Stimulated activated CD4-positive, alpha-beta T cell treated with anti-CD3 and anti-CD28 coated beads, Interleukin-15, amount 100 ng/mL, for 1 hour (primary cell): ENCODE data around the gene MYO5B.

Experiments used
- DNase-seq, 2 donors: peaks; one replicate each; pipeline ENCODE4 v3.0.0-alpha.2; 2020; ENCODE audit warnings: low read depth in 1 of 2, low spot score in 1 of 2

Gene MYO5B

DNA sequence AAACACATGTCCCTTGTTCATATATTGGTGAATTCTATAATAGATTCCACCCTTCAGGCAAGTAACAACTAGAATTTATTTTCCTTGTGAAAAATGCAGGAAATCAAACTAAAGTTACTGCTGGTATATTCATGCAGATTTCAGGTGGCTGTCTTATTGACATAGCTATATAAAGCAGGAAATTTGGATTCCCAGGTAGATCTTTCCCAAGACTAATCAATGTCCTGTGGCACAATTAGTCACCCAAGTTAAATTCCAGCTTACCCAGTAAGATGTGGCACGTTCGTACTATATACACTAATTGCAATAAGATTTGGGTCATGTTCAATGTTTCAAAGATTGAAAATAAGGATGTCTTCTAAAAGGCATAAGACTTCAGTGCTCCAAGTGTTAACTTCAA is 42.0 kb downstream of the MYO5B start:
- DNase-seq = no peak

DNA sequence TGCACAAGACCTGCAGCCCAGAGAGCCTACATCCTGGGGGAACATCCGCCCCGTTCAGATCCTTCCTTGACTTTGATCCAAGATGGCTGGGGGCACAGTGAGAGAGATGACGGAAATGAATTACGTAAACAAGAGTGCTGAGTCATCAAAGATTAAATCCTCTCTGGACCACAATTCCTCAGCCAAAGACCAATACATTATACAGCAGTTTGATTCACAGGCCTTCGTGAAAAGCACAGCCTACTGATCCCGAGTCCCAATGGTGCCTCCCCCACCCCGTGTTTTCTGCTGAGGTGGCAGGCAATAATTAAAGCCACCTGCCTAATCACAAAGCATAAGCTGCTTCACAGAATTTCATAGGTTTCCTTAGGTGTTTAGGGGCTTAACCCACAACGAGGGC is 43.0 kb downstream of the MYO5B start:
- DNase-seq = no peak

- DNase-seq = no peak
These were observed 50.4 kb downstream of the MYO5B start for GRCh38 chr18:50144540-50144939.

DNA sequence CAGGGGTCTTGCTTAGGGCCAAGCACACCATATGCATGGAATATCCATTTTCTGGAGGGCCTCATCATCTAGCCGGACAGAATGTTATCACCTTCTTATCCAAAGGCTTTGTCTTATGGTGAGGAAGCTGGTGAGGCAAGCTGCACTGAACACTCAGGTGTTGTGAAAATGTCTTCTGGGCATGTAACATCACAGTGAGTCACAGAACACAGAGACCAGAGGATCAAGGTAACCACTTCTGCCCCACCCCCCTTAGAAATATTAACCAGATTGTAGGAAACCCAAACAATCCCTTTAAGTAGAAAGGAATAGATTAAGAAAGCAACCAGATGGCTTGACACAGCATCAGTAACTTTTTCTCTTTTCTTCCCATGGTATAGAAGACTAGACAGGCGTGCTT is 51.1 kb downstream of the MYO5B start:
- DNase-seq = no peak

- DNase-seq = no peak
These were observed 51.7 kb downstream of the MYO5B start for GRCh38 chr18:50143294-50143693.

- no peak for DNase-seq
These were observed 52.4 kb downstream of the MYO5B start for GRCh38 chr18:50142441-50143120.

DNA sequence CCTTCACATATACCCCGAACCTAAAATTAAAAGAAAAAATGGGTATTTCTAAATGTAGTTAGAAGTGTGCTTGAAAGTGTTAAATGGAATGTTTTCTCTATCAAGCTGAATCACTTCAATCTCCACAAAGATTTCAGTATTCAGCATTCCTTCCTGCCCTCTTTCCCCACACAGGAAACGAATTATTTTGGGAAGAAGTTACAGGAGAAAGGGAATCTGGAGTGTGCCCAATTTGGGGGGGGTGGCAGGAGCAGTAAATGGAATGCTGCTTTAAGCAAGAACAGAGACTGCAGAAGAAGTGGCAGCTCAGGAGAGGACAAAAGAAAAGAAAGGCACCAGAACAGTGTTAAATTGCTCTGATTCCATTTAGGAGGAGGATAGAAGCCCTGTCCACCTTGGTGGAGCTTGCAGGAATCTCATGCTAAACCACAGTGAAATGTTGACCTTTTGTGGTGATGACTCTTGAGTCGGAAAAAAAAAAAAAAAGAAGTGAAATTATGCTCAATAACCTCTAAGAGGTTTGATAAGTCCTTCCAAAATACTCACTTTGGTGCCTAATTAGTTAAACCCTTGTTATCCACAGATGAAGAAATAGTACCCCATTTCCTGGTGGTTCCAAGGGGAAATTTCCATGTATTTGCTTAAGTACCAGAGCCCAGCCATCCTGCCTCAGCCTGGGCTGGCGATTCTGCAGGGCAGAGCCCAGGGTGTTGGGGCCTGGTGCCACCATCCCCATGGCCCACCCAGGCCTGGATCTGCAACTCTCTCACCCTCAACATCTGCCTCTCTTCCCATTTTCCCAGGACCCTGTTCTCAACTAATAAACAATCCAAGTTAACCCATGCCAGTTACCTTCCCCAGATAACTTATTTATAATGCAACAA is 56.5 kb downstream of the MYO5B start:
- DNase-seq = no peak

GRCh38 chr18:50135903-50136302 is 59.0 kb downstream of the MYO5B start:
- DNase-seq = no peak

DNA sequence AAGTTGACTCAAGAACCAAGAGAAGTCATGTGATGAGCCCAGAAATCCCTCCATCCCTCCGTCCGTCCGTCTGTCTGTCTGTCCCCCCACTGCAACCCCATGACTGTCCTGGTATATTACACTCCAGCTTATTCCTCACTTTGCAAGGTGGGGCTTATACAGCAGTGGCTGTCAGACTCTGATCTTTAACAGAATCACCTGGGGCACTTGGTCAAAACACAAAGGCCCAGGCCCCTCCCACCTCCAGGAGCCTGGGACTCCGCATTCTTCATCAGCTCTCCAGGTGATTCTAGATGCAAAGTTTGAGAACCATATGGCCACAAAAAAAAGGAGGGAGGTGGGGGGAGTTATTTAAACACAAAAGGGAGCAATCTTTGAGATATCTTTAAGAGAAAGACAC is 61.4 kb downstream of the MYO5B start:
- no peak for DNase-seq

DNA sequence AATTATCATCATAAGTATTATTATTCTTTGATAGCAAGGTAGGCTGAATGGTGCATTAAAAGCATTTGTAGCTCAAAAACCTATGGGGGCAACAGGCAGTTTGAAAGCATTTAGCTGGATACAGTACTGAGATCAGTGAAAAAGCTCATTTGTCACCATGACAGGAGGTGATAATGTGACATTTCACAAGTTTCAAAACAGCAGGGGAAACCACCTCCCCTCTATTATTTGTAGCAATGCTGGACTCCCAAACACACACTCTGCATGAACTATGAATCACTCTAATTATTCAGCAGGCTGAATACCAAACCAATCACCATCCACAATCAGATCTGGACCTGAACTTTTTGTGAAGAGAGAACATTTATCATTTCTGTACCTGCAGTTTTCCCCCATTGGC is 63.4 kb downstream of the MYO5B start:
- DNase-seq = no peak

- no peak for DNase-seq
These were observed 66.3 kb downstream of the MYO5B start for GRCh38 chr18:50128506-50129271.

DNA sequence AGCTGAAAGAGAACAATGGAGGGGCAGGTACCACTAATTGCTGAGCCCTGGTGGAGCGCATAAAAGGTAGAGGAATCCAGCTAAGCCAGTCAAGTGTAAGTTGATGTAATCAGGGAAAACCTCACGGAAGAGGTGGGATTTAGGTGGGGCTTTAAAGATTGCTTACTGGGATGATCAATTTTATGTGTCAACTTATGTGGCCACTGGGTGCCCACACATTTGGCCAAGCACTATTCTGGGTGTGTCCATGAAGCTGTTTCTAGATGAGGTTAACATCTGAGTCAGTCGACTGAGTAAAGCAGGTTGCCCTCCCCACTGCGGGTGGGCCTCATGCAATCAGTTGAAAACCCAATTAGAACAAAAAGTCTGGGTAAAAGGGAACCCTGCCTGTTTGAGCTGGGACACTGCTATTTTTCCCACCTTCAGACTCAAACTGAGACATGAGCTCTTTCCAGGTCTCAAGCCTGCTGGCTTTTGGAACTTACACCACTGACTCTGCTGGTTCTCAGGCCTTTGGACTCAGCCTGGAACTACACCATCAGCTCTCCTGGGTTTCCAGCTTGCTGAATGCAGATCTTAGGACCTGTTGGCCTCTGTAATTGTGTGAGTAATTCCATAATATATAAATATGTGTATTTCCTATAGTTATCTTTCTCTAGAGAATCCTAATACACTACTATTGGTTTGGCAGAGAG is 67.3 kb downstream of the MYO5B start:
- DNase-seq = no peak

DNA sequence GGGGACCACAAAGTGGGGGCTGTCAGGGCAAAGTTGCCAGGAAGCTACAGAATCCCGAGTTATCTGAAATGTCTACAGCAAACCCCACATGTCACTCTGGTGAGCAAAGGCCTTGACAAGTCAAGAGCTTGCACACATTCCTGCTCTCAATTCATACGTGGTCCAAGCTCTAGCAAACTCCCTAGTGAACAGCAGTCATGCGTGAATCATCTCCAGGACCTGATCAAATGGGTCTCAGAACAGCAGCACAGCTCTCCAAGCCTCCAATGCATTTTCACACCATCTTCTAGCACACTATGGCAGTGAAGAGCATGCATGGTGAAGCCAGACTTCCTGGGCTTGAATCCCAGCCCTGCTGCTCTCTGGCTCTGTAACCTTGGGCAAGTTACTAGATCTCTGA is 68.5 kb downstream of the MYO5B start:
- no peak for DNase-seq

DNA sequence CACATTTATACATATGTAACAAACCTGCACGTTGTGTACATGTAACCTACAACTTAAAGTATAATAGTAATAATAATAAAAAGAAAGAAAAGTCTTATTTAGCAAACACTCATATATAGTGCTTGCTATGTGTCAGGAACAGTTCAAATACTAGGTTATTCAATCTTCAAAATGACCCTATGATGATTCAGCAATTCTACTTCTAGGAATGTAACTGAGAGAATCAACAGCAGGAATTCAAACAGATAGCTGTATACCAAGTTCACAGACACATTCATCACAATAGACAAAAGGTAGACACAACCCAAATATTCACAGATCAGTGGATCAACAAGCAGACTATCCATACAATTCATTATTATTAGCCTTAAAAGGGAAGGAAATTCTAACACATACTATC is 69.5 kb downstream of the MYO5B start:
- no peak for DNase-seq

DNA sequence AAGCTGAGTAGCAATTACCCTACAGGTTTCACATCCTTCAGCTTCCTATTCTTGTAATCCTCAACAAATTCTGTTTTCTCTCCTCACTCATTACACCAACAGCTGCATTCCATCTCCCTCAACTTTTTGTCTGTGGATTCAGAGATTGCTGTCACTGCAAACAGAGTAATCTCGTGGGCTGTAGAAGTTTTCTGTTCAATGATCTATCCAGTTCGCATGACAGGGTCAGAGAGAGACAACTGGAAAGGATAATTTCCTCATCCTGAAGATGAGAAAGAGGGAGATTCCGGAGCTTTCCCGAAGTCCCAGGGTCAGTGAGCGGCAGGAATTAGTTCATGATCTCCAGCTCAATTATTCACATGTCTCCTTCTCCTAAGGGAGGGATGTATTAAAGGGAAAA is 75.7 kb downstream of the MYO5B start:
- no peak for DNase-seq

DNA sequence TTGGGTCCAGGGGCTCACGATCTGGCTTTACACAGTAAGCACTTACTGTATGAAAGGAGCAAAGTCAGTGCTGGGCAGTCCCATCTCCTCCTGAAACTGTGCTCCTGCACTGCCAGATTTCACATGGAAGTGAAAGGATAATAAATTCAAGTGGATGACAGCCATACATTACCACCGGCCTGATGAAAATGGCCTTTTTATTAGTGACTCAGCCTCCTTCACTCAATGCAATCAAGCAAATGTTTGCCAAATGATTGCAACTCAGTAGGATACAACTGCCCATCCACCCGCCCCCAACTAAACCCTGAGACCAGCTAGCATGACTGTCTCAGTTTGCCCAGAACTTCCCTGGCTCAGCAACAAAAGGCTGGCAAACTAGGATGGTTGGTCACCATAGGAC is 77.1 kb downstream of the MYO5B start:
- DNase-seq = no peak

DNA sequence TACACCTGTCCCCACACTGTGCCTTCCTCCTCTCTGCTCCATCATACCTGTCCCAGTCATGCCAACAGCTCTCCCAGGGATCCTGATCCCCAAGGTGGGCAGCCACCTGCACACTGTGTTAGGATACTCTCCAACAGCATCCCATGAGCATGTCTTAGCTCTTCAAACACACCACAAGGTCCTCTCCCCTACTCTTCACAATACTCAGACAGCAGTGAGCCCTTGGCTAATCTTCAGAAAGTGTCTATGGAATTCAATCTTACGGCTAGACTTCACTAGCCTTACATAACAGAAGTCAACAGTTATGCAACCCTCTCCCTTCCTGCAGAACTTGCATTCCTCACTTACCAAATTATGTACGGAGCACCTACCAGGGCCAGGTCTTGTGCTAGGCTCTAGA is 79.9 kb downstream of the MYO5B start:
- no peak for DNase-seq

- DNase-seq = no peak
These were observed 80.5 kb downstream of the MYO5B start for GRCh38 chr18:50114448-50114847.

- DNase-seq = no peak
These were observed 81.2 kb downstream of the MYO5B start for GRCh38 chr18:50113726-50114125.

DNA sequence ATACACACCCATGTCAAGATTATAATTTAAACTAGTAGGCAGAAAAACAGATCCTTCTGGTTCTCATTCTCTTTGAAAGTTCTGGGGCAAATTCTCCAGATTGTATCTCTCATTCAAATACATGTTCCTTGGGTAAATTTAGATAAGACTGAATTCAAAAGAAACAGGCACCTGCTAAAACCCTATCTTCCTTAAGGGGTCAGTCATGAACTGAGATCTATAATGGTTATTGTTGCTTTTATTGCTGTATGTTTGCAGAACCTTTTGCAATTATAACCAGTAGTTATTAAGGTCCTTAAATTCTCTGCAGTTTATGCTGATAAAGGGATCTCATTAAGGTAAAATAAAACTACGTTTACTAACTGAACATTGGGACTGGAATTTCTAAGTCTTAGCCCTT is 83.5 kb downstream of the MYO5B start:
- no peak for DNase-seq

- no peak for DNase-seq
These were observed 87.4 kb downstream of the MYO5B start for GRCh38 chr18:50107468-50107977.
